GM12801 (cell line): ENCODE data around the gene DNAJC8.

Source experiments
- CTCF ChIP-seq: IDR thresholded peaks from one replicate; pipeline ENCODE4 v1.5.1; 2011; ENCODE audit warnings: control low read depth; ENCODE audit not compliant: insufficient read length; ENCODE audit errors: extremely low read depth

Gene DNAJC8

DNA sequence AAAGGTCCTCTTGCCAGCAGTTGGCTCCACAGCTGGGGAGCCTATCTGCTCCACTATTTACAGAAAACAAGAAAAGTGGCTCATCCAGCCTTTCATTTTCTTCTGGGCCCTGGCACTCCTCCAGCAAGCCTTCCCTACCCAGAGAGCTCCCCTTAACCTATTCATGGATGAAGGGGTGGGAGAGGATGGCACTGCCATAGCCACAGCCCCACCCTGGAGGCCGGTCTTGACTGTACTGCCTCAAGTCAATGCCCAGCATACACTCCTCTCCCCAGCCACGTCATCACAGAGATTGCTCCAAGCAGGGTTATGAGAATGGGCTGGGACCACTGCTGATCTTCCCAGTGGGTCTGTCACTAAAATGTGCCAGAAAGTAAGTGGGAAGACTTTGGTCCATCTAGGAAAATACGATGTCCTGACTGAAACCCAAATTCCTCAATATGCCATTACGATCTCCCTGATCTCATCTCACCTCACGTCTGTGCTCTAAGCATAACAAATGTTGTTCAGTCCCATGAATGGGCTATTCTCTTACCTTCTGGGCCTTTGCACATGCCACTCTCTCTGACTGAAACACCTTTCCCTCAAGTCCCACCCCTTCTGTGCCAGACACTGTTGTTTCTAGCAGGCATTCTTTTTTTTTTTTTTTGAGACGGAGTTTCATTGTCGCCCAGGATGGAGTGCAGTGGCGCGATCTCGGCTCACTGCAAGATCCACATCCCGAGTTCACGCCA is 35.0 kb downstream of the DNAJC8 start:
- TF ChIP-seq CTCF, result no peak

DNA sequence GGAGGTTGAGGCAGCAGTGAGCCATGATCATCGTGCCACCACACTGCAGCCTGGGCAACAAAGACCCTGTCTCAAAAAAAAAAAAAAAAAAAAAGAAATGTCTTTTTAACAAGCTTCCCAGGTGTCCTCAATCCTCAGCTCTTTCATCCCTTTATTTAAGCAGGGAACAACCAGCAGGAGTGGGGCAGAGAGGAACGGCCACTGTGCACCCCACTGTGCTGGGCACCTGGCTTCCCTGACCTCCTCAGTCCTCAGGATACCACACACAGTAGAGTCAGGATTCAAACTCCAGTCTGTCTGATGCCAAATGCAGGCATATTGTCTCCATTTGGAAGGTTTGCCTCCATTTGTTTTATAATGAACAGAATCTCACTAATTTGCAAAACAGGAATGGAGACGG is 36.5 kb downstream of the DNAJC8 start:
- TF ChIP-seq CTCF, result no peak

- no peak for TF ChIP-seq CTCF
Observed at GRCh38 chr1:28195780-28196179, 37.0 kb downstream of the DNAJC8 start.

DNA sequence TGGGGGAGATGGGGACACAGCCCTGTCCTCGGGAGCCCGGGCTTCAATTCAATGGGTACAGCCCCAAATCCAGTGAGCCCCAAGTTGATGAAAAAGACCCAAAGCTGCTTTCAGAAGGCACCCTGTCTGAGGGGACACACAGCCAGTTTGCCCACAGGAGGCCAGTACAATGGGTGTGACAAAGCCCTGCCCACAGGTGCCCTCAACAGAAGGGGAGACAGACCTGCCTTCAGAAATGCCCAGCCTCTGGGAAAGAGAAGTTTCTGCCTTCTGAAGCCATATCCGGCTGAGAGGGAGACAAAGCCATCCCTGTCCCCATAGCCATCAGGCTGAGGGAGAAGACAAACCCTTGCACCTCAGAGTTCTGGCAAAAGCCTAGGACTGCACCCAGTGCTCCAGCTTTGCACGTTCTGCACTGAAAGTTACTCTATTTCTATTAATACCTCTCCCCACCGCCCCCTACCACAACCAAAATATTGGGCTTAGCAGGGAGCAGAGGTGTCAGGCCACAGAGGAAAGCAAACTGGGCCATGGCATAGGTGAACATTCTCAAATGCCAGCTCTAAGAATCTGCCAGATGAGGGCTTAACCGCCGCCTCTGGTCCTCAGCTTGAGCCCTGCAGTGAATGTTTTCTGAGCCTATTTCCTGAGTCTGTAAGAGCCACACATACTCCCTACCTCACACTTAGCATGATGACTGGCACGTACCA is 38.3 kb downstream of the DNAJC8 start:
- TF ChIP-seq CTCF, result no peak

DNA sequence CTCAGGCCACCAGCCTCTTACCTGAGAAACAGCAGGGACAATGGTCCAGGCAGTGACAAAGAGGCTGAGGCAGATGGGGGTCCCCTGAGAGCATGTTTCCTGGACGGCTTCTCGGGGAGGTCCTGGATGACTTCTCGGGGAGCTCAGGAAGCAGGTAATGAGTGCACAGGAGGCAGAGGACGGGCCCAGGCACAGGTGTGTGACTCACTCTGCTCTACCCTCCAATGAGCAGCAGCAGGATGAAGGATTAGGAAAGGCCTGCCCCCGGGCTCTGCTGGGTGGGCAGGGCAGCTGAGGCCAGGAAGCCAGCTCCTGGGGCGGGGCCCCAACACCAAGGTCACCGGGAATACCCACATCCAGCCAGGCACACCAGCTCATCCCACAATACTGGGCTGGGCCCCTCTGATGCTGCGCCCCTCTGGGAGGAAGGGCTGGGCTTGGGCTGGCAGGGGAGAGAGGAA is 39.1 kb downstream of the DNAJC8 start:
- no peak for TF ChIP-seq CTCF

DNA sequence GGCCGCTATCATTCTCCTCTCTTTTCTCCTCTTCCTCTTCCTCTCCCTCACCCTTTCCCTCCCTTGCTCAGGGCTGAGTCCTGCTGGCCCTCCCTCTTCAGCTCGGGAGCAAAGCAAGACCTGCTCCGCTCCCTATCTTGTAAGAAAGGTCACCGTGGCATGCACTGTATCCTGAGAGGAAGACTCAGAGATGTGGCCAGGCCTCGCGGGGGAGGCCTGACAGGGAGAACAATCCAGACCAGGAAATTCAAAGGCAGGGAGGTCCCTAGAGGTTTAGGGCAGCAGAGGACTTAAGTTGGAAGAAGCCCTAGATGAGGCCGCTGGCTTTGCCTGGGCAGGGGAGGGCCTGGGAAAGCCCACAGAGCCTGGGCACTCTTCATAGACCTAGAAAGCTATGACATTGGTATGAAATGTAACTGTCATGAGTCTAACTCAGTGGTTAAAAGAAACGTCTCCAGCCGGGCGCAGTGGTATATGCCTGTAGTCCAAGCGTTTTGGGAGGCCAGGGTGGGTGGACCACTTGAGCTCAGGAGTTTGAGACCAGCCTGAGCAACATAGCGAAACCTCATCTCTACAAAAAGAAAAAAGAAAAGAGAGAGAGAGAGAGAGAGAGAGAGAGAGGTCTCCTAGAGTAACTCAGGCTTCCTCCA is 41.7 kb downstream of the DNAJC8 start:
- TF ChIP-seq CTCF, result no peak

DNA sequence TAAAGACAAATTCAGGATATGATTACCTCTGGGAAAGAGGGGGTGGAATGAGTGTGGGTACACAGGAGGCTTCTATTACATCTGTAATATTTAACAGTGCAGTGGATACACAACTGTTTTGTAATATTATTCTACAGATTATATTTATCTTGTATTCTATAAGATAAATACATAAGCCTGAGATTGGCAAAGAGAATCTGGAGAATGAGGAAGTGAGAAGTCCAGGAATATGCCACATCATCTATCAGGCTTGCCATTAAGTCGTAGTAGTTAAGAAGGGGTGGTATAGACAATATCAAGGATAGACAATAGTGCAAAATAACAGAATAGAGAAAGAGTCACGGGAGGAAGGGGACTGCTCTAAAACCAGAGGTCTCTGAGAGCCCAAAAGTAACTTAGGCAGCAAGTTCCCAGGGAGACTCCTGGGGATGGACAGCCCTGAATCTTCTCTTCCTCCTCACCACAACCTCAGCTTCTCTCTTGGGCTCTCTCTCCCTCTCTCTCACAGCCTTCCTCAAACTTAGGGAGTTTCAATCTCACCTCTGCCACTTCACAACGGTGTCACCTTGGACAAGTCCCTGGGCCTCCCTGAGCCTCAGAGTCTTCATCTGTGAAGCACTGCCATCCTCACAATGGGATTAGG is 42.4 kb downstream of the DNAJC8 start:
- no peak for TF ChIP-seq CTCF
